Body of pancreas (tissue), 4 donors: ENCODE results near the gene GJB1. TPM values are rescaled to one million over a fixed set of nuclear protein-coding genes. Genes with fewer than 3 reads are reported as not detected.

Experiments used
- ATAC-seq: fragments of 150-250 bp; one replicate; pipeline ENCODE4 v1.9.1; 2016
- DNase-seq, 4 donors: peaks; one replicate each; pipeline ENCODE4 v3.0.0-alpha.2; 2019
- H3K27ac ChIP-seq, 4 donors: fragments of 200-600 bp; sonication (generic); 1 replicate in 3 of 4; 2 replicates in 1 of 4; pipeline versions ENCODE4 v1.5.1 to v1.6.1; 2016 to 2019; ENCODE audit warnings: mild to moderate bottlenecking in 1 of 4, mixed read lengths in 1 of 4, moderate library complexity in 1 of 4
- H3K27me3 ChIP-seq, 2 donors: fragments of 200-600 bp; sonication (generic); one replicate each; pipeline ENCODE4 v1.6.0; 2016; ENCODE audit warnings: mild to moderate bottlenecking in 1 of 2
- H3K36me3 ChIP-seq, 2 donors: fragments of 200-600 bp; sonication (generic); replicated peaks in 1 of 2; 2 replicates each; pipeline ENCODE4 v1.5.1; 2016; ENCODE audit warnings: low read depth in 2 of 2; ENCODE audit not compliant: insufficient read depth in 1 of 2
- H3K4me1 ChIP-seq: fragments of 200-600 bp; sonication (generic); one replicate; pipeline ENCODE4 v1.6.0; 2016
- H3K4me3 ChIP-seq, 2 donors: fragments of 200-600 bp; sonication (generic); 1 replicate in 1 of 2; 2 replicates in 1 of 2; pipeline ENCODE4 v1.5.1; 2016 to 2019
- H3K9me3 ChIP-seq, 3 donors: fragments of 200-600 bp; sonication (generic); 1 replicate in 2 of 3; 2 replicates in 1 of 3; pipeline ENCODE4 v1.5.1; 2016
- CTCF ChIP-seq, 7 experiments: fragments of 450-650 bp in 4 of 7; fragments of 200-600 bp in 3 of 7; sonication (generic) in 3 of 7; IDR thresholded peaks; one replicate each; pipeline ENCODE4 v1.5.1; 2016 to 2019; ENCODE audit warnings: antibody characterized with exemption in 7 of 7
- POLR2A ChIP-seq, 3 donors: fragments of 450-650 bp; IDR thresholded peaks; one replicate each; pipeline ENCODE4 v1.6.1; 2016; ENCODE audit warnings: antibody characterized with exemption in 3 of 3, mild to moderate bottlenecking in 2 of 3
- WGBS, 2 donors: methylation state at CpG; one replicate each; pipeline ENCODE4 v1.1.5; 2017; 5-methylcytosine and 5-hydroxymethylcytosine counted together
- intact Hi-C: fragments of 100-400 bp; cut with DNase I; formaldehyde crosslinking; loops from one replicate; pipeline ENCODE4 v1.15.1; 2023
- total RNA-seq, 2 donors: library from RNA; depleted of rRNA; stranded (reverse); fragments of >200 nt; gene quantifications; one replicate each; pipeline ENCODE4 v1.1.0, GENCODE V29; 2016

GJB1 gene
- total RNA-seq, 2 donors from 2014 or later, result 24.7 to 31.4 TPM

GRCh38 chrX:71251466-71251973 is 28.5 kb downstream of the GJB1 start:
- H3K36me3 ChIP-seq, result no peaks in the 10 kb centered on the region
- TF ChIP-seq CTCF (IDR thresholded peaks at IDR 0.05) (no peak), POLR2A (IDR thresholded peaks at IDR 0.05) (no peak)
- DNase-seq, result no peak
- WGBS, 2 donors, result 68 to 92% methylated on average over 5 to 8 of the region's 8 CpGs
- H3K4me3 ChIP-seq, result no peak overlapping the region
- H3K9me3 ChIP-seq, result no peaks in the 10 kb centered on the region
- intact Hi-C loops, result no loop called here
- no peak overlapping the region for H3K27ac ChIP-seq
- peaks cover 20% of the 10 kb centered on the region for H3K4me1 ChIP-seq
- no peaks in the 10 kb centered on the region for H3K27me3 ChIP-seq
- no peak for ATAC-seq

DNA sequence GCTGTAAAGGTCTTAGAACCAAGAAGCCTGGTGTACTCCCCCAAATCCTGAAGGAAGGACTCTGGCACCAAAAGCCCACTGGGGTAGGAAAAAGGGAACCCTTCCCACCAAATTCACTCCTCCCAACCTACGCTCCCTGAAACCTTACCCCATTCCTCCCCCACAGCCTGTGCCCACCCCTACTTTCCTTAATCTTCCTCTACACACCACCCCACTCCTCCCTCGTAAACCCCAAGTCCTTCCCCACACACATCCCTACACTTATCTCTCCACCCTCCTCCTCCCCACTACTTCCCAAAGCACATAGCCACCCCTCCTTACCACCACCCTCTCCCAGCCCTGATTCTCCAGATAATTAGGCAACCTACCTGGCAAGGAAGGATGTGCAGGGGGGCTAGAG is 29.2 kb downstream of the GJB1 start:
- DNase-seq, result no peak
- no peak for ATAC-seq
- TF ChIP-seq POLR2A (IDR thresholded peaks at IDR 0.05), result no peak
- TF ChIP-seq CTCF (IDR thresholded peaks at IDR 0.05), result no peak
- no peaks in the 10 kb centered on the region for H3K36me3 ChIP-seq
- no peak overlapping the region for H3K4me3 ChIP-seq
- WGBS, 2 donors, result 80 to 100% methylated on average over 1 to 2 of the region's 2 CpGs
- H3K27me3 ChIP-seq, result no peaks in the 10 kb centered on the region
- H3K27ac ChIP-seq, result no peak overlapping the region
- peaks cover 20% of the 10 kb centered on the region for H3K4me1 ChIP-seq
- H3K9me3 ChIP-seq, result no peaks in the 10 kb centered on the region
- intact Hi-C loops, result no loop called here

DNA sequence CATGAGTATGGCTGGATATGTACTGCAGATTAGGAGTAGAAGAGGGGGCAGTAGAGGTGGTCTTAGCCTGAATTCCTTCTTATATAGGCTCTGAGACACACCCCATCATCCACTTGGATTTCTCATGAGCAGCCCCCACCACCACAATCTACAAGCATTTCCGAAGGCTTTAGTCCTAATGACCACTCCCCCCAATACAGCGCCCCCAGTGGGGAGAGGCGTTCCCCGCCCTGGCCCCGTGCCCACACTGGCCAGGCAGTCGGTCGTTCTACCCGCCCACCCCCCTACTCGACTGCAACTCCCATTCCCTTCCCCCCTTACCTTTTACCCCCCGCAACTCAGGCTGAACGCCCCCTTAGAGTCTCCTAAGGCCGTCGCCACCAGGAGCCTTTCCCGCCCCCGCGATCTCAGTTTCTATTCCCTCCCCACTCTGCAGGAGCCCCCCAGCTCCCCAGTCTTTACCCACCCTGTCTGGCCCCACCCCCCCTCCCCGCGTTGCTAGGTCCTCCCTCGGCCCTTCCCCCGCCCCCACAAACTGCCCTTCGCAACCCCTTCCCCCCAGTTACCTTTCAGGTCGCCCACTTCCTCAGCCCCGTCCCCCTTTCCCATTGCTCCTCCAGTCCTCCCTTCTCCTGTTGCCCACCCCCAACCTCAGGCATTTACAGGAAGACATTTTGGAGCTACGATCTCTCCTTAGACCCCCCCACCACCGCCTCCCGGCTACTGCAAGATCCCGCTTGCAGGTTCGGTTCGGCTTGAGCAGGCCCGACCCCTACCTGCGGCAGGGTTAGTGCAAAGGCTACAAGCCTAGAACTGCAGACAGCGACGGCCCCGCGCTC is 30.4 kb downstream of the GJB1 start:
- DNase-seq (peak; percentile 14 to 50 (median 36)), ATAC-seq (no peak)
- Histone ChIP-seq H3K27me3 (no peaks in the 10 kb centered on the region), H3K27ac (peak overlapping the region in 3 of 4 donors; percentile 83 to 89 (median 88)), H3K4me1 (peaks cover 20% of the 10 kb centered on the region), H3K36me3 (no peaks in the 10 kb centered on the region), H3K9me3 (no peaks in the 10 kb centered on the region), H3K4me3 (peak overlapping the region; percentile 27 to 46)
- 1 to 3% methylated on average over 16 to 17 of the region's 35 CpGs for WGBS, 2 donors
- intact Hi-C loops, result no loop called here
- peak; percentile 15 to 43 (median 33) for TF ChIP-seq CTCF (IDR thresholded peaks at IDR 0.05)
- TF ChIP-seq POLR2A (IDR thresholded peaks at IDR 0.05), result no peak

DNA sequence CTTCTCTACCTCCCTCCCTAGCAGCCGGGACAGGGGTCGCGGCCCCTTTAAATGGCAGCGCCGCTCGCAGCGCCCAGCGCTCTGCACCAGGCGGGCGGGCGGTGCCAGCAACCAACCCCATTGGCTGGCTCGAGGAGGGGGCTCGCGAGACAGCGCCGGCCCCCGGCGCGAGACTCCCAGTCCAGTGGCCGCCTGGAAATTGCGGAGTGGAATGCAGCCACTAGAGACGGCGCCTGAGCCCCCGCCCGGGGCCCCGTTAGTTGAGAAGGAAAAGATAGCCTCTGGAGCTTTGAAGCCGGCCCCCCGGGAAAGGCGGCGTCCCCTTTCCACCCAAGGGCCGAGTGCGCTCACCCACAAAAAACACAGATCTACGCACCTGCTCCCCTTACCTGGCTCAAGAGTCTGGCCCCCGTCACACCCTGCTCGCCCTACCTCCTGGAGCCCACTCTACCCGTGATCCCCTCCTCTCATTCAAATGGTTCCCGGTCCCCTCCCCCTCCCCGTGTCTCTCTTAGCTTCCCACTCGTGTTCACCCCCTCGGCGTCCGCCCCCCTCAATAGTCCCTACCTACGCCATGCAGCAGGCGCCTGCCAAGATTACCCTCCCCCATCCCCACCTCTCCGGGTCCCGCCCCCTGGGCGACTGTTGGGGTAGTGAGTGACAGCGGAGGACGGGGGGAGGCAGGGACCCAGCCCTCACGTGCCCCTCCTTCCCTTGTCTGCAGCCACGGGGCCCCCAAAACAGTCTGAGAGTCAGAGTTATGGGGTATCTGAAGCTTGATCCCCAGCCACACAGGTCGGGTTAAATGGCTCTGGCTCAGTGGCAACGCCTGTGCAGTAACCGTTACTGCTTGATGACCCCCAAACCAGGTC is 31.3 kb downstream of the GJB1 start, which contains the start of gene ZMYM3:
Gene ZMYM3, minus strand, starts transcription at position 49 of the 872 bp plus-strand sequence. CDS start 885 bp downstream, outside the sequence.
- Histone ChIP-seq H3K36me3 (no peaks in the 10 kb centered on the region), H3K9me3 (no peaks in the 10 kb centered on the region), H3K27ac (peak within 1 kb of the TSS; percentile 57 to 89 (median 86)), H3K27me3 (no peaks in the 10 kb centered on the region), H3K4me3 (peak within 1 kb of the TSS; percentile 27 to 46), H3K4me1 (peaks cover 20% of the 10 kb centered on the region)
- DNase-seq, result peak; percentile 85 to 90 (median 88)
- WGBS, 2 donors, result 0 to 8% methylated on average over 4 to 36 of the region's 54 CpGs
- peak; percentile 96 for ATAC-seq
- intact Hi-C loops, result no loop called here
- TF ChIP-seq POLR2A (IDR thresholded peaks at IDR 0.05) (peak in 2 of 3 donors; percentile 53 to 57), CTCF (IDR thresholded peaks at IDR 0.05) (no peak)
